ENCODE measurements around the gene ALDH1L1.

DNA sequence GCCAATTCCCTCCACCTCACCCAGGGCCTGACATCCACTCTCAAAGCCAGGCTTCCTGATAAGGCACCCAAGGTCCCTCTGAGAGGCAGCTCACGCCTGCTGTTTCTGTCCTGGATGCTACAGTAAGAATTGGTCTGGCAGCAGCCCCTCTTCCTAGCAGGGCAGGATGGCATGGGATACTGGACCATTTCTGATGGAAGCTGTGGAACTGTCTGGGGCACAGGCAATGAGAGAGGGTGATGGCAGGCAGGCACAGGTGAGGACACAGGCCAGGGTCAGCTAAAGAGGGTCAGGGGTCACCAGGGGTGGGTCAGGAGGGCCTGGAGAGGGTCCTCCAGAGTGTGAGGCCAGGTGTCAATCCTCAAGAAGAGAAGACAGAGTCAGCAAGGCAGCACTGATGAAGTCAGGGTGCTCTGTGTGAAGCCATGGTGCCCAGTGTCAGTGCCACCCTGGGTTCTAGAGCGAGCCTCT lies 54.6 kb downstream of the ALDH1L1 start:
- TF ChIP-seq, protein P1, sequence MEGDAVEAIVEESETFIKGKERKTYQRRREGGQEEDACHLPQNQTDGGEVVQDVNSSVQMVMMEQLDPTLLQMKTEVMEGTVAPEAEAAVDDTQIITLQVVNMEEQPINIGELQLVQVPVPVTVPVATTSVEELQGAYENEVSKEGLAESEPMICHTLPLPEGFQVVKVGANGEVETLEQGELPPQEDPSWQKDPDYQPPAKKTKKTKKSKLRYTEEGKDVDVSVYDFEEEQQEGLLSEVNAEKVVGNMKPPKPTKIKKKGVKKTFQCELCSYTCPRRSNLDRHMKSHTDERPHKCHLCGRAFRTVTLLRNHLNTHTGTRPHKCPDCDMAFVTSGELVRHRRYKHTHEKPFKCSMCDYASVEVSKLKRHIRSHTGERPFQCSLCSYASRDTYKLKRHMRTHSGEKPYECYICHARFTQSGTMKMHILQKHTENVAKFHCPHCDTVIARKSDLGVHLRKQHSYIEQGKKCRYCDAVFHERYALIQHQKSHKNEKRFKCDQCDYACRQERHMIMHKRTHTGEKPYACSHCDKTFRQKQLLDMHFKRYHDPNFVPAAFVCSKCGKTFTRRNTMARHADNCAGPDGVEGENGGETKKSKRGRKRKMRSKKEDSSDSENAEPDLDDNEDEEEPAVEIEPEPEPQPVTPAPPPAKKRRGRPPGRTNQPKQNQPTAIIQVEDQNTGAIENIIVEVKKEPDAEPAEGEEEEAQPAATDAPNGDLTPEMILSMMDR (IDR thresholded peaks at IDR 0.05) = no peak
- TF ChIP-seq EZH2 (IDR thresholded peaks at IDR 0.05; ENCODE audit: borderline replicate concordance, insufficient read depth, low read depth, low read length, poor library complexity, severe bottlenecking) = no peak
